Mesothelial cell of epicardium (in vitro differentiated cells): ENCODE data around the gene ARSG. TPM values are rescaled to one million over a fixed set of nuclear protein-coding genes. Genes with fewer than 3 reads are reported as not detected.
"Not testable (repeated sequence)": the region's sequence is repeated elsewhere in the genome, so short reads cannot be mapped to it uniquely, and the experiment has no call there.

Source experiments
- DNase-seq, 2 experiments: peaks; one replicate each; pipeline ENCODE4 v3.0.0; 2021; ENCODE audit warnings: low spot score in 2 of 2; ENCODE audit not compliant: unreplicated experiment in 2 of 2
- H3K27ac Mint-ChIP-seq: 2 replicates; pipeline ENCODE4 v1.8.0; 2021; ENCODE audit warnings: mixed read lengths
- H3K27me3 Mint-ChIP-seq: 2 replicates; pipeline ENCODE4 v1.8.0; 2021; ENCODE audit warnings: low read depth, mixed read lengths
- H3K36me3 Mint-ChIP-seq: 2 replicates; pipeline ENCODE4 v1.8.0; 2021; ENCODE audit warnings: mixed read lengths
- H3K4me1 Mint-ChIP-seq: 2 replicates; pipeline ENCODE4 v1.8.0; 2021; ENCODE audit warnings: mixed read lengths
- H3K4me3 Mint-ChIP-seq: 2 replicates; pipeline ENCODE4 v1.8.0; 2021; ENCODE audit warnings: mild to moderate bottlenecking, moderate library complexity, mixed read lengths
- H3K9me3 Mint-ChIP-seq: 2 replicates; pipeline ENCODE4 v1.8.0; 2021; ENCODE audit warnings: mixed read lengths
- total RNA-seq: library from RNA; stranded (reverse); gene quantifications from 3 replicates; pipeline ENCODE4 v1.2.1, GENCODE V29; 2021
- TF ChIP-seq, protein P1 (sequence below): fragments of 200-600 bp; sonication (generic); IDR thresholded peaks from one replicate; pipeline ENCODE4 v1.5.0; 2021; ENCODE audit warnings: antibody characterized with exemption; ENCODE audit not compliant: unreplicated experiment

Gene ARSG
- total RNA-seq, 1 donor from 2014 or later = 7.8 TPM

DNA sequence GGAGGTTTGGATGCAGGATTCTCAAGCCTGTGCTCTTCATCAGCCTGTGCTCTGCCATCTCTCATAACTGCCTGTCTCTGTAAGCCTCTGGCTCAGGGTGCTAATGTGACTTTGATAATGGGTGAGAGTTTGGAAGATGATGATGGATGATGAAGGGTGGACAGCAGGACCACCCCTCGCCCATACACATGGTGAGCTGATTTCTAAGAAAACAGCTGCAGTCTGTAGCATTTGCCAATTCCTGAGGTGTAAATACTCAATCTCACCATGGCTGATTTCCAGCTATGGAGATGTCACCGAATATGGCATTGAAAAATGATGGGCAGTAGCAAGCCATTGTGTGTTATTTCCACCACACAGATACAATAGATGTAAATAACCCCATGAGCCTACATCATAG is 74.2 kb downstream of the ARSG start:
- Mint-ChIP-seq H3K27ac (no peak overlapping the region), H3K36me3 (peaks cover 2% of the 10 kb centered on the region), H3K27me3 (no peaks in the 10 kb centered on the region), H3K9me3 (no peaks in the 10 kb centered on the region), H3K4me3 (no peak overlapping the region), H3K4me1 (no peaks in the 10 kb centered on the region)
- TF ChIP-seq, protein P1, sequence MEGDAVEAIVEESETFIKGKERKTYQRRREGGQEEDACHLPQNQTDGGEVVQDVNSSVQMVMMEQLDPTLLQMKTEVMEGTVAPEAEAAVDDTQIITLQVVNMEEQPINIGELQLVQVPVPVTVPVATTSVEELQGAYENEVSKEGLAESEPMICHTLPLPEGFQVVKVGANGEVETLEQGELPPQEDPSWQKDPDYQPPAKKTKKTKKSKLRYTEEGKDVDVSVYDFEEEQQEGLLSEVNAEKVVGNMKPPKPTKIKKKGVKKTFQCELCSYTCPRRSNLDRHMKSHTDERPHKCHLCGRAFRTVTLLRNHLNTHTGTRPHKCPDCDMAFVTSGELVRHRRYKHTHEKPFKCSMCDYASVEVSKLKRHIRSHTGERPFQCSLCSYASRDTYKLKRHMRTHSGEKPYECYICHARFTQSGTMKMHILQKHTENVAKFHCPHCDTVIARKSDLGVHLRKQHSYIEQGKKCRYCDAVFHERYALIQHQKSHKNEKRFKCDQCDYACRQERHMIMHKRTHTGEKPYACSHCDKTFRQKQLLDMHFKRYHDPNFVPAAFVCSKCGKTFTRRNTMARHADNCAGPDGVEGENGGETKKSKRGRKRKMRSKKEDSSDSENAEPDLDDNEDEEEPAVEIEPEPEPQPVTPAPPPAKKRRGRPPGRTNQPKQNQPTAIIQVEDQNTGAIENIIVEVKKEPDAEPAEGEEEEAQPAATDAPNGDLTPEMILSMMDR = no peak
- no peak for DNase-seq

DNA sequence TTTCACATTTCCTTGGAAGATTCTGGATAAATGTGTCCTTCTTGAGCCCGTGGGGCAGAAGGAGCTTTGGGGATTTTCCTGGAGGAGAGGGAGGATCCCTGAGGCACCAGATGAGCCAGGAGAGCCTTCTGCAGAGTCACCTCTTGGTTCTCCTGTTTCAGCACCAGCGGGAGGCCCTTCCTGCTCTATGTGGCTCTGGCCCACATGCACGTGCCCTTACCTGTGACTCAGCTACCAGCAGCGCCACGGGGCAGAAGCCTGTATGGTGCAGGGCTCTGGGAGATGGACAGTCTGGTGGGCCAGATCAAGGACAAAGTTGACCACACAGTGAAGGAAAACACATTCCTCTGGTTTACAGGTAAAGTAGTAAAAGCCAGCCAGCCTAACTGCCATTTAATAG is 77.1 kb downstream of the ARSG start:
- Mint-ChIP-seq H3K4me3 (no peak overlapping the region), H3K27ac (no peak overlapping the region), H3K36me3 (peaks cover 2% of the 10 kb centered on the region), H3K4me1 (no peaks in the 10 kb centered on the region), H3K27me3 (no peaks in the 10 kb centered on the region), H3K9me3 (no peaks in the 10 kb centered on the region)
- DNase-seq = no peak
- TF ChIP-seq, protein P1 = no peak

DNA sequence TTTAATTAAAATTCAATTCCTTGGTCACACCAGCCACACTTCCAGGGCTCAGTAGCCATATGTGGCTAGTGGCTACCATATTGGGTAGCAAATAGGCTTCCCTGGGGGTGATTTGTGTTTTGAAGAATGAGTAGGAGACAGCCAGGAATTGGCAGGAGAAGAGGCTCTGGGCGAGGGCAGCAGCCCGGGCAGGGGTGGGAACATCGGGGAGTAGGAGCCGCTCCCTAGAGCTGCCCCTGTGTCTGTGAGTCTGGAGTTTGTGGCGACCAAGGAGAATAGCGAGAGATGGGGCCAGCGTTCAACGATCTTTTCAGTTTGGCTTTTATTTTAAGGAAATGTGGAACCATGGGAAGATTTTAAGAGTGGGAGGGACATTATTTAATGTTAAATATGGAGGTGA is 84.3 kb downstream of the ARSG start:
- TF ChIP-seq, protein P1 = no peak
- no peak for DNase-seq
- Mint-ChIP-seq H3K4me1 (peaks cover 17% of the 10 kb centered on the region), H3K36me3 (no peaks in the 10 kb centered on the region), H3K27ac (no peak overlapping the region), H3K9me3 (no peaks in the 10 kb centered on the region), H3K4me3 (no peak overlapping the region), H3K27me3 (no peaks in the 10 kb centered on the region)

DNA sequence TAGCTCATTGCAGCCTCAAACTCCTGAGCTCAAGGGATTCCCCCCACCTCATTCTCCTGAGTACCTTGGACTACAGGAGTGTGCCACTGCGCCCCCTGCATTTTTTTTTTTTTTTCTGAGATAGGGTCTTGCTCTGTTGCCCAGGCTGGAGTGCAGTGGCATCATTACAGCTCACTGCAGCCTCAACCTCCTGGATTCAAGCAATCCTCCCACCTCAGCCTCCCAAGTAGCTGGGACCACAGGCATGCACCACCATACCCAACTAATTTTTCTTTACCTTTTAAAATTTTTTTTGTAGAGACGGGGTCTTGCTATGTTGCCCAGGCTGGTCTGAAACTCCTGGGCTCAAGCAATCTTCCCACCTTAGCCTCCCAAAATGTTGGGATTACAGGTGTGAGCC is 84.9 kb downstream of the ARSG start:
- DNase-seq, H3K36me3 Mint-ChIP-seq, H3K9me3 Mint-ChIP-seq, H3K27me3 Mint-ChIP-seq, H3K4me3 Mint-ChIP-seq, H3K27ac Mint-ChIP-seq: not testable (repeated sequence)
- peaks cover 17% of the 10 kb centered on the region for H3K4me1 Mint-ChIP-seq

DNA sequence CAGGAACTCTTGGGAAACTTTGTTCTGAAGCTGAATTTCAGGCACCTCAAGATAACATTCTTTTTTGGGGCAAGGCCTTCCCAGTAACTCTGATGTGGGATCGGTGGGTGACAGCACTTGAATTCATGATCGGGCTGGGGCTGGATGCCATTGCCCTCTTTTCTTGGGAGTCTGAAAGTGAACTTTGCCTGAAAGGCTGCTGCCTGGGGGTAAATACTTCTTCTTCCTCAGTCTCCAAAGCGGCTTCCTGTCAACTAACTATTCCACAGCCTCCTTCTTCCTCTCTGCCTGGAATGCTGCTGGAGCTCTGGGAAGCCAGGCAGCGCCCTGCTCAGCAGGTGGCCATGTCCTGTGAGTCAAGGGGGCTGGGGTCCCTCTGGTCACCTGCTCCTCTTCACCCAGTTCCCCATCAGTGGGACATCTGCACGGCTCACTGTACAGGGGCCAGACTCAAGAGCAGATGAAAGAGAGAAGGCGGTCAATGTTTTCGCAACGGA is 86.5 kb downstream of the ARSG start:
- no peaks in the 10 kb centered on the region for H3K27me3 Mint-ChIP-seq
- TF ChIP-seq, protein P1 = no peak
- no peak overlapping the region for H3K4me3 Mint-ChIP-seq
- peaks cover 17% of the 10 kb centered on the region for H3K4me1 Mint-ChIP-seq
- peak overlapping the region; percentile 81 for H3K27ac Mint-ChIP-seq
- H3K9me3 Mint-ChIP-seq = no peaks in the 10 kb centered on the region
- H3K36me3 Mint-ChIP-seq = no peaks in the 10 kb centered on the region
- no peak for DNase-seq

DNA sequence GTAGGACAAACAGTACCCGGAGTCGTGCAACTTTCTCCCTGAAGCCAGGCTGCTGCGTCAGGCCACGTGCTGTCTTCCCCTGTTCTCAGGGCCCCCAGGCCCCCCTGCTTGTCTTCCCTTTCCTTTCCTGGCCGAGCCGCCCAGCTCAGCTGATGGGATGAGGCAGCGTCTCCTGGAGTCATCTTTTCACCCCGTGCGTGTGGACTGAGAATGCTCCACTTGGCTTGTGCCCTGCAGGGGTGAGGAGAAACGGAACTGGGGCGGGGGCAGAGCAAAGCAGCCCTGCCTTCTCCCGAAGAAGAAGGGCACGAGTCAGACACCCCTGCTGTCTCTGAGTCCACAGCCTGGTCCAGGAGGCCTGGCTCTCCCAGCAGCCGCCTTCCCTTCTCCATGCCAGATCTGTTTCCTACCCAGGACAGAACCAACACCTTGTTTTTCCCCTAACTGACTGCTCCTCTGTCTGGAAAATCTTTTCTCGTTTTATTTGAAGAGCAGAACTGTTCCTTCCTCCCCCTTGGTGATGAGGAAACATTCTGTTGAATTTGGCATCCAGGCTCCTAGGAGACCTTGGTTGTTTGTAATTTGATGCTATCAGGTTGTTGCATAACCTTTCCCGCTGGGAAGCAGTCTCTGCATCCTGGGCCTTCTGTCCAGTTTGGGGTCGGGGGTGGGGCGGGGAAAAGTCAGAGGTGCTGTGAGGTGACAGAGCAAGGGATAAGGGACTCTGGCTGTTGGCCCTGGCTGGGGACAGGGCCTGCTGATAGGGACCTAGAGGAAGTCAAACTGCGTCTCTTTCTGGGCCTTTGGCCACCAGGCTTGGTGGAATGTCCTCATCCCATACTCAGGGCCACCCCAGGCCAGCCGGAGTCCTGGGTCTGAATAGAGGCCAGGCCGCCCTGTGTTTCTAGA is 87.2 kb downstream of the ARSG start:
- H3K27ac Mint-ChIP-seq = peak overlapping the region; percentile 81
- TF ChIP-seq, protein P1 = no peak
- no peaks in the 10 kb centered on the region for H3K36me3 Mint-ChIP-seq
- peak overlapping the region; percentile 11 for H3K4me3 Mint-ChIP-seq
- no peaks in the 10 kb centered on the region for H3K9me3 Mint-ChIP-seq
- H3K4me1 Mint-ChIP-seq = peaks cover 21% of the 10 kb centered on the region
- peak in 1 of 2 experiments; percentile 45 for DNase-seq
- no peaks in the 10 kb centered on the region for H3K27me3 Mint-ChIP-seq
